IMR-90 (cell line): ENCODE results near the gene ZBTB32. TPM values are rescaled to one million over a fixed set of nuclear protein-coding genes. Genes with fewer than 3 reads are reported as not detected.

Experiments
- ATAC-seq: fragments of 200-7000 bp; cut with Tn5 transposase; 2 replicates; pipeline ENCODE4 v1.9.1; 2020; ENCODE audit warnings: low read depth, mild to moderate bottlenecking, moderate library complexity
- BruUV-seq: library from RNA; stranded (reverse); fragments of 400-500 nt; replicated peaks from 2 replicates; lab custom pipeline; 2021; lab: Mats Ljungman, UMichigan
- CTCF ChIA-PET: fragments of 300-600 bp; formaldehyde crosslinking; extraction: SDS; loops from one replicate; lab custom pipeline; 2021; ENCODE audit warnings: antibody characterized with exemption; lab: Yijun Ruan, JAX
- POLR2A ChIA-PET: fragments of 300-600 bp; sonication (Branson Sonifier 250); formaldehyde crosslinking; loops from one replicate; lab custom pipeline; 2022; ENCODE audit warnings: antibody characterized with exemption; ENCODE audit not compliant: unreplicated experiment; lab: Charles Lee
- DNase-seq: peaks from one replicate; pipeline ENCODE4 v3.0.0; 2013
- H2AFZ ChIP-seq: replicated peaks from 2 replicates; pipeline ENCODE3; 2013; ENCODE audit warnings: low read length, mild to moderate bottlenecking; ENCODE audit not compliant: poor library complexity
- H2AK5ac ChIP-seq: 2 replicates; pipeline ENCODE4 v1.6.1; 2013; ENCODE audit warnings: low read depth, low read length, inconsistent platforms
- H2AK9ac ChIP-seq: replicated peaks from 2 replicates; pipeline ENCODE3; 2013; ENCODE audit warnings: mild to moderate bottlenecking, low read depth, low read length, moderate library complexity; ENCODE audit not compliant: poor library complexity
- H2BK120ac ChIP-seq: 2 replicates; pipeline ENCODE4 v1.6.1; 2013; ENCODE audit warnings: low read depth, low read length, inconsistent platforms
- H2BK15ac ChIP-seq: 3 replicates; pipeline ENCODE4 v1.6.1; 2013; ENCODE audit warnings: low read depth, low read length, inconsistent platforms
- H2BK20ac ChIP-seq: 2 replicates; pipeline ENCODE4 v1.6.1; 2013; ENCODE audit warnings: low read depth, mild to moderate bottlenecking, inconsistent platforms, low read length, moderate library complexity
- H2BK5ac ChIP-seq: 2 replicates; pipeline ENCODE4 v1.6.1; 2013; ENCODE audit warnings: mild to moderate bottlenecking, low read depth, low read length, inconsistent platforms; ENCODE audit not compliant: poor library complexity, severe bottlenecking
- H3K14ac ChIP-seq: replicated peaks from 2 replicates; pipeline ENCODE4 v1.6.1; 2013; ENCODE audit warnings: low read depth, low read length, inconsistent platforms
- H3K18ac ChIP-seq: 2 replicates; pipeline ENCODE4 v1.6.1; 2013; ENCODE audit warnings: low read depth, low read length, control low read depth
- H3K23ac ChIP-seq: 2 replicates; pipeline ENCODE4 v1.6.1; 2013; ENCODE audit warnings: low read depth, low read length, inconsistent platforms
- H3K27ac ChIP-seq: 2 replicates; pipeline ENCODE4 v1.5.1; 2013; ENCODE audit warnings: mild to moderate bottlenecking, control low read depth, low read length; ENCODE audit not compliant: insufficient read depth
- H3K27me3 ChIP-seq: 2 replicates; pipeline ENCODE4 v1.6.1; 2013; ENCODE audit warnings: low read length; ENCODE audit not compliant: control insufficient read depth, insufficient read depth
- H3K36me3 ChIP-seq: 2 replicates; pipeline ENCODE4 v1.6.1; 2013; ENCODE audit warnings: low read length, mixed read lengths; ENCODE audit not compliant: control insufficient read depth, insufficient read depth
- H3K4ac ChIP-seq: 2 replicates; pipeline ENCODE4 v1.6.1; 2013; ENCODE audit warnings: low read depth, low read length, inconsistent platforms
- H3K4me1 ChIP-seq: 2 replicates; pipeline ENCODE4 v1.6.1; 2013; ENCODE audit warnings: low read length, mixed read lengths; ENCODE audit not compliant: control insufficient read depth, insufficient read depth
- H3K4me2 ChIP-seq: 2 replicates; pipeline ENCODE4 v1.6.1; 2013; ENCODE audit warnings: low read depth, mild to moderate bottlenecking, control low read depth, low read length, moderate library complexity
- H3K4me3 ChIP-seq: 2 replicates; pipeline ENCODE4 v1.5.1; 2013; ENCODE audit warnings: low read depth, mild to moderate bottlenecking, control low read depth, low read length, moderate library complexity; ENCODE audit not compliant: insufficient read depth
- H3K56ac ChIP-seq: 2 replicates; pipeline ENCODE4 v1.6.1; 2013; ENCODE audit warnings: low read length, inconsistent platforms; ENCODE audit not compliant: insufficient read depth; ENCODE audit errors: extremely low read depth
- H3K79me1 ChIP-seq, 2 experiments: 2 replicates each; pipeline ENCODE4 v1.6.1; 2013; ENCODE audit warnings: low read length in 2 of 2, inconsistent platforms in 1 of 2, low read depth in 1 of 2
- H3K9ac ChIP-seq: 2 replicates; pipeline ENCODE4 v1.6.1; 2013; ENCODE audit warnings: low read depth, low read length, control low read depth
- H3K9me1 ChIP-seq: 2 replicates; pipeline ENCODE4 v1.6.1; 2013; ENCODE audit warnings: low read length, inconsistent platforms; ENCODE audit not compliant: insufficient read depth
- H3K9me3 ChIP-seq: 2 replicates; pipeline ENCODE4 v1.6.1; 2013; ENCODE audit warnings: low read length; ENCODE audit not compliant: control insufficient read depth, insufficient read depth
- H4K20me1 ChIP-seq: 2 replicates; pipeline ENCODE4 v1.6.1; 2013; ENCODE audit warnings: low read length, inconsistent platforms; ENCODE audit not compliant: insufficient read depth
- H4K5ac ChIP-seq: 2 replicates; pipeline ENCODE4 v1.6.1; 2013; ENCODE audit warnings: mild to moderate bottlenecking, low read depth, low read length, control low read depth
- H4K8ac ChIP-seq, 2 experiments: 2 replicates each; pipeline ENCODE4 v1.6.1; 2013; ENCODE audit warnings: low read depth in 2 of 2, low read length in 2 of 2, control low read depth in 1 of 2, inconsistent platforms in 1 of 2
- H4K91ac ChIP-seq: 2 replicates; pipeline ENCODE4 v1.6.1; 2013; ENCODE audit warnings: low read depth, low read length, inconsistent platforms; ENCODE audit not compliant: insufficient read depth
- CEBPB ChIP-seq: IDR thresholded peaks from 2 replicates; pipeline ENCODE4 v1.6.1; 2012; ENCODE audit warnings: low read depth, low read length, improper control_type of control experiment
- CHD1 ChIP-seq: IDR thresholded peaks from 2 replicates; pipeline ENCODE4 v1.6.1; 2012; ENCODE audit warnings: low read depth, low read length, improper control_type of control experiment
- ELK1 ChIP-seq: fragments of 150-350 bp; IDR thresholded peaks from 2 replicates; pipeline ENCODE4 v1.6.1; 2016; ENCODE audit warnings: low read depth, mild to moderate bottlenecking, low read length, moderate library complexity, borderline replicate concordance
- FOS ChIP-seq: fragments of 150-350 bp; IDR thresholded peaks from 2 replicates; pipeline ENCODE4 v1.6.1; 2016; ENCODE audit warnings: low read depth, low read length
- POLR2A ChIP-seq: IDR thresholded peaks from 2 replicates; pipeline ENCODE4 v1.6.1; 2012; ENCODE audit warnings: mild to moderate bottlenecking, low read depth, low read length
- RAD21 ChIP-seq: IDR thresholded peaks from 2 replicates; pipeline ENCODE4 v1.6.1; 2012; ENCODE audit warnings: low read length, improper control_type of control experiment
- RCOR1 ChIP-seq: IDR thresholded peaks from 2 replicates; pipeline ENCODE4 v1.6.1; 2012; ENCODE audit warnings: mild to moderate bottlenecking, low read length, improper control_type of control experiment; ENCODE audit not compliant: insufficient replicate concordance
- RFX5 ChIP-seq: IDR thresholded peaks from 2 replicates; pipeline ENCODE4 v1.8.0; 2012; ENCODE audit warnings: low read depth, mild to moderate bottlenecking, low read length, moderate library complexity
- SMC3 ChIP-seq: fragments of 150-350 bp; IDR thresholded peaks from 2 replicates; pipeline ENCODE4 v1.6.1; 2016; ENCODE audit warnings: low read depth, mild to moderate bottlenecking, antibody characterized with exemption, low read length, moderate library complexity
- WGBS, 2 experiments: methylation state at CpG; one replicate each; pipeline versions ENCODE4 v1.1.5 to v1.1.7; 2013; ENCODE audit warnings: missing lambda C conversion rate in 2 of 2; ENCODE audit not compliant: insufficient read length in 1 of 2; ENCODE audit errors: extremely low coverage in 2 of 2; 5-methylcytosine and 5-hydroxymethylcytosine counted together
- dilution Hi-C: fragments of 300-500 bp; cut with HindIII; formaldehyde crosslinking; loops from one replicate; pipeline ENCODE4 v1.14.3; 2018; ENCODE audit warnings: low sequenced_read_pairs; ENCODE audit not compliant: unreplicated experiment
- in situ Hi-C: fragments of 300-500 bp; cut with MboI; formaldehyde crosslinking; loops from 3 replicates; pipeline ENCODE4 v1.14.3; 2019; ENCODE audit warnings: low sequenced_read_pairs, inconsistent platforms, mixed read lengths
- intact Hi-C: fragments of 100-400 bp; cut with micrococcal nuclease; formaldehyde crosslinking; loops from 2 replicates; pipeline ENCODE4 v1.10.0; 2022
- polyA plus RNA-seq, 3 experiments: library from polyadenylated mRNA; depleted of rRNA; stranded (reverse); fragments of >200 nt; gene quantifications; 2 replicates each; pipeline ENCODE4 v1.2.3, GENCODE V29; 2012; ENCODE audit warnings: low replicate concordance in 1 of 3
- total RNA-seq: library from RNA; depleted of rRNA; stranded (reverse); fragments of >200 nt; gene quantifications from 2 replicates; pipeline ENCODE4 v1.2.3, GENCODE V29; 2012

Gene ZBTB32
- total and polyA plus RNA-seq, 2 of the 4 experiments (the other 2 are of a cell fraction), result not detected

GRCh38 chr19:35736913-35737886 is 32.8 kb downstream of the ZBTB32 start:
- no peak overlapping the region for H2AK5ac ChIP-seq
- H3K9me3 ChIP-seq, result no peaks in the 10 kb centered on the region
- in situ Hi-C loops, result no loop called here
- no peak overlapping the region for H2BK120ac ChIP-seq
- intact Hi-C loops, result no loop called here
- H2BK20ac ChIP-seq, result no peak overlapping the region
- no TSS peak for BruUV-seq
- no peak overlapping the region for H2AK9ac ChIP-seq
- no peak overlapping the region for H3K4me3 ChIP-seq
- H3K18ac ChIP-seq, result no peak overlapping the region
- no peaks in the 10 kb centered on the region for H3K9me1 ChIP-seq
- H3K79me1 ChIP-seq, result peaks cover 0 to 20% of the 10 kb centered on the region in 2 experiments; a peak in 2 of 4 replicates
- ATAC-seq (no peak), DNase-seq (no peak)
- no peak overlapping the region for H3K27ac ChIP-seq
- no peak overlapping the region for H3K56ac ChIP-seq
- ChIA-PET POLR2A (interaction anchor here (0.6 kb wide), 1 partner anchor 17 kb away, joined by 3 read pairs; no protein-coding TSS in a partner anchor), CTCF (no interaction called here)
- H3K4me1 ChIP-seq, result 0 out of 2 replicates have a peak, but pooled peaks cover 3% of the 10 kb centered on the region
- H4K91ac ChIP-seq, result no peak overlapping the region
- H2BK15ac ChIP-seq, result no peak overlapping the region
- H4K8ac ChIP-seq, result no peak overlapping the region
- dilution Hi-C loops, result no loop called here
- H3K23ac ChIP-seq, result no peak overlapping the region
- H3K27me3 ChIP-seq, result no peaks in the 10 kb centered on the region
- no peak overlapping the region for H3K14ac ChIP-seq
- no peak overlapping the region for H2BK5ac ChIP-seq
- TF ChIP-seq RFX5 (no peak), RAD21 (no peak), ELK1 (no peak), FOS (no peak), CHD1 (no peak), SMC3 (no peak), POLR2A (no peak), RCOR1 (no peak), CEBPB (no peak)
- no peak overlapping the region for H3K9ac ChIP-seq
- H2AFZ ChIP-seq, result no peak overlapping the region
- H3K36me3 ChIP-seq, result peaks cover 59% of the 10 kb centered on the region
- no peak overlapping the region for H3K4me2 ChIP-seq
- H3K4ac ChIP-seq, result no peak overlapping the region
- no peak overlapping the region for H4K5ac ChIP-seq
- no peaks in the 10 kb centered on the region; the same call in 1 of the 2 replicates for H4K20me1 ChIP-seq
- 97% methylated on average over 7 of the region's 22 CpGs; no CpG with 5 or more reads in 1 of the 2 experiments for WGBS, 2 experiments
